B cell (primary cell): ENCODE results near the gene TMEM163.

Experiments used
- CTCF ChIP-seq: fragments of 200-600 bp; IDR thresholded peaks from one replicate; pipeline ENCODE4 v1.8.0; 2022; ENCODE audit warnings: antibody characterized with exemption, mild to moderate bottlenecking
- EZH2 ChIP-seq: IDR thresholded peaks from 2 replicates; pipeline ENCODE4 v1.6.1; 2012; ENCODE audit warnings: borderline replicate concordance, low read depth, mild to moderate bottlenecking, moderate library complexity, low read length; ENCODE audit not compliant: insufficient read depth, poor library complexity, severe bottlenecking

- no peak for TF ChIP-seq CTCF
- no peak for TF ChIP-seq EZH2
Measured at GRCh38 chr2:134609924-134610513, 108.8 kb downstream of the TMEM163 start.
